Right ventricle myocardium inferior (tissue), 1 donor: ENCODE data around the gene ATRN. TPM values are rescaled to one million over a fixed set of nuclear protein-coding genes. Genes with fewer than 3 reads are reported as not detected.

Experiments
- ATAC-seq: fragments of 200-7000 bp; cut with Tn5 transposase; one replicate; pipeline ENCODE4 v1.9.1; 2020; ENCODE audit warnings: mild to moderate bottlenecking, moderate library complexity
- DNase-seq: peaks from one replicate; pipeline ENCODE4 v3.0.0; 2021; ENCODE audit errors: missing footprints
- intact Hi-C: fragments of 100-400 bp; cut with DNase I; formaldehyde crosslinking; loops from one replicate; pipeline ENCODE4 v1.11.0; 2022
- total RNA-seq: library from RNA; stranded (reverse); fragmentation: NEBNext Ultra II Directional; extraction: Animal tissue kit (Norgen Biotek cat#: 25700); gene quantifications from one replicate; pipeline ENCODE4 v1.2.1, GENCODE V29; 2021
- donor health status: DM: no; HTN: yes; CAD: no; lungs with severe emphysema.

ATRN gene
- total RNA-seq, 1 donor from 2014 or later = 32.5 TPM

- intact Hi-C loops = no loop called here
- ATAC-seq (no peak), DNase-seq (no peak)
Observed at GRCh38 chr20:3661060-3661813, 190.4 kb downstream of the ATRN start.

- ATAC-seq = no peak
Observed at GRCh38 chr20:3661814-3662665, 191.2 kb downstream of the ATRN start.

GRCh38 chr20:3663031-3663701 lies 192.3 kb downstream of the ATRN start, which contains the start of gene GFRA4:
Gene GFRA4 (minus strand): TSS chr20:3663399. CDS start chr20:3663399, 0 bp downstream.
- ATAC-seq (no peak), DNase-seq (no peak)
- intact Hi-C loops = no loop called here

More at GRCh38 chr20:3661814-3662665, 191.2 kb downstream of the ATRN start:
- DNase-seq = no peak
- intact Hi-C loops = no loop called here

GRCh38 chr20:3663858-3664257 lies 193.0 kb downstream of the ATRN start:
- no peak for ATAC-seq
- no peak for DNase-seq
- intact Hi-C loops = no loop called here

GRCh38 chr20:3667434-3668037 lies 196.7 kb downstream of the ATRN start:
- intact Hi-C loops = no loop called here
- ATAC-seq = no peak

GRCh38 chr20:3669710-3670367 lies 199.0 kb downstream of the ATRN start:
- ATAC-seq = no peak

More at GRCh38 chr20:3667434-3668037, 196.7 kb downstream of the ATRN start:
- DNase-seq = no peak

GRCh38 chr20:3670511-3670910 lies 199.7 kb downstream of the ATRN start:
- peak; percentile 53 for DNase-seq
- intact Hi-C loops = no loop called here
- no peak for ATAC-seq

More at GRCh38 chr20:3669710-3670367, 199.0 kb downstream of the ATRN start:
- intact Hi-C loops = no loop called here
- peak; percentile 40 for DNase-seq

- intact Hi-C loops = no loop called here
Observed at GRCh38 chr20:3670945-3671344, 200.1 kb downstream of the ATRN start.

GRCh38 chr20:3671986-3672546 lies 201.2 kb downstream of the ATRN start:
- intact Hi-C loops = no loop called here
- peak; percentile 28 for DNase-seq

More at GRCh38 chr20:3670945-3671344, 200.1 kb downstream of the ATRN start:
- DNase-seq (peak; percentile 50), ATAC-seq (no peak)

GRCh38 chr20:3672547-3673171 lies 201.8 kb downstream of the ATRN start:
- DNase-seq (peak; percentile 53), ATAC-seq (no peak)
- intact Hi-C loops = no loop called here

More at GRCh38 chr20:3671986-3672546, 201.2 kb downstream of the ATRN start:
- no peak for ATAC-seq

GRCh38 chr20:3673221-3674070 lies 202.6 kb downstream of the ATRN start:
- ATAC-seq (no peak), DNase-seq (peak; percentile 41)
- intact Hi-C loops = no loop called here

- DNase-seq = peak; percentile 21
- intact Hi-C loops = no loop called here
- no peak for ATAC-seq
Observed at GRCh38 chr20:3674447-3674846, 203.6 kb downstream of the ATRN start.

- peak; percentile 32 for DNase-seq
- intact Hi-C loops = loop anchor here (5.0 kb wide), 1 partner anchor 92 kb away; the partner anchor contains the start of gene ADISSP
- ATAC-seq = no peak
Observed at GRCh38 chr20:3674995-3675900, 204.4 kb downstream of the ATRN start.

GRCh38 chr20:3677733-3678132 lies 206.9 kb downstream of the ATRN start:
- ATAC-seq (no peak), DNase-seq (peak; percentile 68)
- intact Hi-C loops = loop anchor here (1.0 to 5.0 kb wide), 2 partner anchors 33 to 90 kb away; partner anchors contain the start of gene ADISSP

- no peak for ATAC-seq
- peak; percentile 5 for DNase-seq
- intact Hi-C loops = loop anchor here (5.0 kb wide), 1 partner anchor 89 kb away; the partner anchor contains the start of gene ADISSP
Observed at GRCh38 chr20:3678198-3678597, 207.4 kb downstream of the ATRN start.
